H1 (cell line): ENCODE measurements around the gene SYNPO2L. TPM values are rescaled to one million over a fixed set of nuclear protein-coding genes. Genes with fewer than 3 reads are reported as not detected.

ENCODE experiments used
- BRCA1 ChIP-seq: IDR thresholded peaks from 2 replicates; pipeline ENCODE4 v1.6.1; 2012; ENCODE audit warnings: low read depth, low read length, improper control_type of control experiment
- CEBPB ChIP-seq: IDR thresholded peaks from 2 replicates; pipeline ENCODE4 v1.6.1; 2012; ENCODE audit warnings: low read depth, low read length
- CREB1 ChIP-seq: IDR thresholded peaks from 2 replicates; pipeline ENCODE4 v1.6.1; 2012; ENCODE audit warnings: inconsistent platforms
- CTCF ChIP-seq, 3 experiments: IDR thresholded peaks; 1 replicate in 2 of 3; 2 replicates in 1 of 3; pipeline versions ENCODE4 v1.5.1 to v1.6.1; 2011; ENCODE audit warnings: low read length in 3 of 3, mild to moderate bottlenecking in 3 of 3, inconsistent platforms in 2 of 3, low read depth in 1 of 3, moderate library complexity in 1 of 3; ENCODE audit not compliant: insufficient read depth in 1 of 3; ENCODE audit errors: control extremely low read depth in 1 of 3
- EZH2 ChIP-seq: fragments of 200-600 bp; sonication (generic); IDR thresholded peaks from 2 replicates; pipeline ENCODE4 v1.7.1; 2012; ENCODE audit warnings: low read depth, mild to moderate bottlenecking, moderate library complexity, low read length, inconsistent platforms; ENCODE audit not compliant: severe bottlenecking
- JUN ChIP-seq: IDR thresholded peaks from 2 replicates; pipeline ENCODE4 v1.6.1; 2011; ENCODE audit warnings: low read depth, mild to moderate bottlenecking, improper control_type of control experiment, low read length
- MAFK ChIP-seq: IDR thresholded peaks from 2 replicates; pipeline ENCODE4 v1.6.1; 2012; ENCODE audit warnings: low read depth, mild to moderate bottlenecking, improper control_type of control experiment, low read length
- POLR2AphosphoS5 ChIP-seq: IDR thresholded peaks from 2 replicates; pipeline ENCODE4 v1.6.1; 2011; ENCODE audit warnings: low read depth, low read length
- POU5F1 ChIP-seq: IDR thresholded peaks from 2 replicates; pipeline ENCODE4 v1.6.1; 2011; ENCODE audit warnings: low read depth, mild to moderate bottlenecking, low read length, moderate library complexity
- RBBP5 ChIP-seq: IDR thresholded peaks from 2 replicates; pipeline ENCODE4 v1.7.1; 2012; ENCODE audit warnings: low read depth, mild to moderate bottlenecking, inconsistent platforms, low read length, moderate library complexity, borderline replicate concordance
- SAP30 ChIP-seq: fragments of 300-600 bp; sonication (generic); IDR thresholded peaks from 2 replicates; pipeline ENCODE4 v1.7.1; 2012; ENCODE audit warnings: low read length, moderate library complexity, mild to moderate bottlenecking, inconsistent platforms; ENCODE audit not compliant: insufficient read depth, insufficient replicate concordance
- SIX5 ChIP-seq: IDR thresholded peaks from 2 replicates; pipeline ENCODE4 v1.6.1; 2011; ENCODE audit warnings: mild to moderate bottlenecking, low read depth, low read length
- SRF ChIP-seq: IDR thresholded peaks from 2 replicates; pipeline ENCODE4 v1.6.1; 2011; ENCODE audit warnings: mild to moderate bottlenecking, low read depth, low read length, moderate library complexity
- SUZ12 ChIP-seq: fragments of 200-600 bp; sonication (generic); IDR thresholded peaks from 2 replicates; pipeline ENCODE4 v1.6.1; 2012; ENCODE audit warnings: mild to moderate bottlenecking, inconsistent platforms, low read length, moderate library complexity, mixed read lengths
- TBP ChIP-seq: IDR thresholded peaks from 2 replicates; pipeline ENCODE4 v1.6.1; 2011; ENCODE audit warnings: low read depth, low read length, improper control_type of control experiment
- TEAD4 ChIP-seq: IDR thresholded peaks from 2 replicates; pipeline ENCODE4 v1.6.1; 2012; ENCODE audit warnings: low read depth, low read length, inconsistent platforms, mixed read lengths
- ZNF274 ChIP-seq: IDR thresholded peaks from 2 replicates; pipeline ENCODE4 v1.7.0; 2012; ENCODE audit warnings: low read length, borderline replicate concordance; ENCODE audit errors: extremely low read depth
- polyA plus RNA-seq, 7 experiments: library from polyadenylated mRNA; depleted of rRNA in 3 of 7; stranded (reverse) in 5 of 7; unstranded in 2 of 7; fragments of >200 nt in 5 of 7; fragments of 200-250 nt in 2 of 7; gene quantifications; 1 replicate in 5 of 7; 2 replicates in 1 of 7; 4 replicates in 1 of 7; pipeline versions ENCODE4 v1.2.1 to v1.2.3, GENCODE V29; 2011 to 2013; ENCODE audit warnings: missing spikeins in 2 of 7, mixed read lengths in 2 of 7
- total RNA-seq: library from RNA; stranded (reverse); fragmentation: NEBNext Ultra II Directional; extraction: Animal tissue kit (Norgen Biotek cat#: 25700); gene quantifications from 2 replicates; pipeline ENCODE4 v1.2.1, GENCODE V29; 2021
- TF ChIP-seq, protein P1 (sequence below): IDR thresholded peaks from 2 replicates; pipeline ENCODE4 v1.6.1; 2012; ENCODE audit warnings: low read length, inconsistent platforms
- TF ChIP-seq, protein P2 (sequence below): IDR thresholded peaks from 2 replicates; pipeline ENCODE4 v1.6.1; 2011; ENCODE audit warnings: low read depth, mild to moderate bottlenecking, low read length; ENCODE audit not compliant: insufficient read depth

The SYNPO2L gene
- total and polyA plus RNA-seq, 2 of the 8 experiments (the other 6 are each of a cell fraction or from before 2014, with no cell fraction given): 0.05 to 0.19 TPM

DNA sequence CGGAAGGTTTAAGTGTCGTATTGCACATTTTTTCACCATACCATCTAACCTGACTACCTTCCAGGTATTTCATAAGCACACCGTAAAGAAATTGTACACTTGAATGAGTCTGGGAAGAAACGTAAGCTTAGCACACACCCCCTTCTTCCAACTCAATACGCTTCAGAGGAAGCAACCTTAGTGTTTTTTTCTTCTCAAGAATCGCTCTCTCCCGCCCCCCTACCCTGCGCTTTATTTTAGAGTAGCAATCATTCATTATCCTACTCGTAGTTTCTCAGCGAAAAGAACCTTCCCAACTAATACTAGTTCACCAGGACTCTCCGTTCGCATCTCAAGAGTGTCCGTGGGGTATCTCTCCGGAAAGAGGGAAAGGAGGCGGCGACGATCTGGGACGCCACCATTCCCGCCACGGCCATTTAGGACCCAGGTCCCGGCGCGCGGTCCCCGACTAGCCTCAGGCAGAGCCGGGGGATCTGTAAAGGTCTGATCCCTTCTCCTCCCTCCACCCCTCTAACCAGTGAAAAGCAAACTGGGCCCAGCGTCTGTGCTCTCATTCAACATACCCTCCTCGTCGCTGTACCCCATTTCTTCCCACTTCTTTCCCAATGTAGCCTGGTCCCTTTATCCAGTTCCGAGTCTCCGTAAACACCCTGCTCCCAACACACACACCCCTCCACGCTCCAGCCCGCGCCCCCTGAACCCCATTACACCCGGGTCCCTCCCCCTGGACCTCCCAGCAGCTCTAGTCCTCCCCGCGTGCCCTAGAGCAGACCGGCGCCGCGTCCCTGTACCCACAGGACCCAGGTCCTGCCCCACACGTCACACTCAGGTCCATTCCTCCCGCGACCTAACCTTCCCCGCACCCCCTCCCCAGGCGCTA lies 30.6 kb downstream of the SYNPO2L start (continued):
- TF ChIP-seq POLR2AphosphoS5 (peak; percentile 52; the same call in 1 of the 2 replicates), SUZ12 (no peak), MAFK (no peak), JUN (no peak), ZNF274 (no peak), TBP (peak; percentile 79), EZH2 (no peak), CEBPB (no peak), CTCF (IDR thresholded peaks at IDR 0.05; ENCODE audit: control extremely low read depth in 1 of 3, insufficient read depth in 1 of 3, low read depth in 1 of 3, low read length in 3 of 3) (no peak), BRCA1 (no peak), SRF (no peak), SAP30 (peak; percentile 71), SIX5 (no peak), TEAD4 (no peak), CREB1 (0 out of 2 replicates have a peak, but pooled peaks have one; percentile 12), RBBP5 (no peak; the same call in 1 of the 2 replicates), POU5F1 (no peak)
- TF ChIP-seq, protein P1, sequence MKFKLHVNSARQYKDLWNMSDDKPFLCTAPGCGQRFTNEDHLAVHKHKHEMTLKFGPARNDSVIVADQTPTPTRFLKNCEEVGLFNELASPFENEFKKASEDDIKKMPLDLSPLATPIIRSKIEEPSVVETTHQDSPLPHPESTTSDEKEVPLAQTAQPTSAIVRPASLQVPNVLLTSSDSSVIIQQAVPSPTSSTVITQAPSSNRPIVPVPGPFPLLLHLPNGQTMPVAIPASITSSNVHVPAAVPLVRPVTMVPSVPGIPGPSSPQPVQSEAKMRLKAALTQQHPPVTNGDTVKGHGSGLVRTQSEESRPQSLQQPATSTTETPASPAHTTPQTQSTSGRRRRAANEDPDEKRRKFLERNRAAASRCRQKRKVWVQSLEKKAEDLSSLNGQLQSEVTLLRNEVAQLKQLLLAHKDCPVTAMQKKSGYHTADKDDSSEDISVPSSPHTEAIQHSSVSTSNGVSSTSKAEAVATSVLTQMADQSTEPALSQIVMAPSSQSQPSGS: 0 out of 2 replicates have a peak, but pooled peaks have one; percentile 22
- TF ChIP-seq, protein P2, sequence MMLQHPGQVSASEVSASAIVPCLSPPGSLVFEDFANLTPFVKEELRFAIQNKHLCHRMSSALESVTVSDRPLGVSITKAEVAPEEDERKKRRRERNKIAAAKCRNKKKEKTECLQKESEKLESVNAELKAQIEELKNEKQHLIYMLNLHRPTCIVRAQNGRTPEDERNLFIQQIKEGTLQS: no peak
